ENCODE results near the gene EBF4. TPM values are rescaled to one million over a fixed set of nuclear protein-coding genes. Genes with fewer than 3 reads are reported as not detected.

Gene EBF4
- total and polyA plus RNA-seq, 7 donors, result 0.42 to 1.9 (median 1.2) TPM

DNA sequence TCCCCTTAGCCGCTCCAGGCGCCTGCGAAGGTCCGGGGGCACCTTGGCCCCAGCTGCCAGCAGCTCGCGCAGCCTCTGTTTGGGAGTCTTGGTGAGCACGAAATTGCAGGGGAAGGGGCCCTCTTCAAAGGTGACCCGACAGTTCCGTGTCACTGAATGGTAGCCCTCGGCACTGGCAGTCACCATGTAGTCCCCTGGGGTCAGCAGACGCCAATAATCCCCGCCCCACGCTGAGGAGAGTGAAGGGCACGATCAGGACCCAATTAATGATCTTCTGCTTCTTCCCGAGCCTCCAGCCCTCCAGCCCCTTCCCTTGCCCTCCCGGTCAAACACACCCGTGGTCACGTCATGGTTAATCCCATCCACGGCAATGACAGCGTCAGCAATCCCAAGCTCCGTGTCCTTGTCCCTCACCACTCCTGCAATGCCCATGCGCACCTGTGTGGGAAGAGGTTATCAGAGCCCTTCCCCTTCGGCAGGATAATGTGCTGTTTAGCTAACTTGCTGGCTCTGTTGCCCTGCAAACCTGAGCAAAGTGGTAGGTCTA lies 101.7 kb downstream of the EBF4 start:
- ATAC-seq, result no peak
- no peak for DNase-seq
- TF ChIP-seq, protein P1, sequence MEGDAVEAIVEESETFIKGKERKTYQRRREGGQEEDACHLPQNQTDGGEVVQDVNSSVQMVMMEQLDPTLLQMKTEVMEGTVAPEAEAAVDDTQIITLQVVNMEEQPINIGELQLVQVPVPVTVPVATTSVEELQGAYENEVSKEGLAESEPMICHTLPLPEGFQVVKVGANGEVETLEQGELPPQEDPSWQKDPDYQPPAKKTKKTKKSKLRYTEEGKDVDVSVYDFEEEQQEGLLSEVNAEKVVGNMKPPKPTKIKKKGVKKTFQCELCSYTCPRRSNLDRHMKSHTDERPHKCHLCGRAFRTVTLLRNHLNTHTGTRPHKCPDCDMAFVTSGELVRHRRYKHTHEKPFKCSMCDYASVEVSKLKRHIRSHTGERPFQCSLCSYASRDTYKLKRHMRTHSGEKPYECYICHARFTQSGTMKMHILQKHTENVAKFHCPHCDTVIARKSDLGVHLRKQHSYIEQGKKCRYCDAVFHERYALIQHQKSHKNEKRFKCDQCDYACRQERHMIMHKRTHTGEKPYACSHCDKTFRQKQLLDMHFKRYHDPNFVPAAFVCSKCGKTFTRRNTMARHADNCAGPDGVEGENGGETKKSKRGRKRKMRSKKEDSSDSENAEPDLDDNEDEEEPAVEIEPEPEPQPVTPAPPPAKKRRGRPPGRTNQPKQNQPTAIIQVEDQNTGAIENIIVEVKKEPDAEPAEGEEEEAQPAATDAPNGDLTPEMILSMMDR (IDR thresholded peaks at IDR 0.05), result no peak
- Histone ChIP-seq H3K4me3 (no peak overlapping the region), H3K4me1 (no peaks in the 10 kb centered on the region), H3K9me3 (no peaks in the 10 kb centered on the region), H3K27me3 (ENCODE audit: insufficient read depth in 3 of 3, low read length in 2 of 3) (peaks cover 0 to 45% (median 13%) of the 10 kb centered on the region in 3 donors), H3K36me3 (ENCODE audit: insufficient read depth in 1 of 2, low read depth in 1 of 2) (no peaks in the 10 kb centered on the region), H3K27ac (no peak overlapping the region)
- WGBS, 3 donors, result 84 to 86% (median 86%) methylated on average over 23 of the region's 23 CpGs
- intact Hi-C loops (cut with DNase I), result no loop called here

GRCh38 chr20:2794866-2795447 lies 102.4 kb downstream of the EBF4 start:
- DNase-seq (no peak), ATAC-seq (no peak)
- H3K27ac ChIP-seq, result no peak overlapping the region
- no peaks in the 10 kb centered on the region for H3K36me3 ChIP-seq (ENCODE audit: insufficient read depth in 1 of 2, low read depth in 1 of 2)
- TF ChIP-seq, protein P1 (IDR thresholded peaks at IDR 0.05), result no peak
- H3K4me3 ChIP-seq, result no peak overlapping the region
- no peaks in the 10 kb centered on the region for H3K9me3 ChIP-seq
- no peaks in the 10 kb centered on the region for H3K4me1 ChIP-seq
- peaks cover 0 to 52% (median 20%) of the 10 kb centered on the region in 3 donors for H3K27me3 ChIP-seq (ENCODE audit: insufficient read depth in 3 of 3, low read length in 2 of 3)
- intact Hi-C loops (cut with DNase I), result no loop called here
- 78 to 81% (median 80%) methylated on average over 11 of the region's 11 CpGs for whole genome bisulfite sequencing, 3 donors

GRCh38 chr20:2795451-2795850 lies 102.9 kb downstream of the EBF4 start:
- 89 to 90% (median 89%) methylated on average over 24 of the region's 24 CpGs for WGBS, 3 donors
- ATAC-seq (no peak), DNase-seq (no peak)
- Histone ChIP-seq H3K4me3 (no peak overlapping the region), H3K36me3 (ENCODE audit: insufficient read depth in 1 of 2, low read depth in 1 of 2) (no peaks in the 10 kb centered on the region), H3K4me1 (no peaks in the 10 kb centered on the region), H3K27ac (no peak overlapping the region), H3K9me3 (no peaks in the 10 kb centered on the region), H3K27me3 (ENCODE audit: insufficient read depth in 3 of 3, low read length in 2 of 3) (peaks cover 0 to 57% (median 22%) of the 10 kb centered on the region in 3 donors)
- TF ChIP-seq, protein P1 (IDR thresholded peaks at IDR 0.05), result no peak
- intact Hi-C loops (cut with DNase I), result no loop called here

DNA sequence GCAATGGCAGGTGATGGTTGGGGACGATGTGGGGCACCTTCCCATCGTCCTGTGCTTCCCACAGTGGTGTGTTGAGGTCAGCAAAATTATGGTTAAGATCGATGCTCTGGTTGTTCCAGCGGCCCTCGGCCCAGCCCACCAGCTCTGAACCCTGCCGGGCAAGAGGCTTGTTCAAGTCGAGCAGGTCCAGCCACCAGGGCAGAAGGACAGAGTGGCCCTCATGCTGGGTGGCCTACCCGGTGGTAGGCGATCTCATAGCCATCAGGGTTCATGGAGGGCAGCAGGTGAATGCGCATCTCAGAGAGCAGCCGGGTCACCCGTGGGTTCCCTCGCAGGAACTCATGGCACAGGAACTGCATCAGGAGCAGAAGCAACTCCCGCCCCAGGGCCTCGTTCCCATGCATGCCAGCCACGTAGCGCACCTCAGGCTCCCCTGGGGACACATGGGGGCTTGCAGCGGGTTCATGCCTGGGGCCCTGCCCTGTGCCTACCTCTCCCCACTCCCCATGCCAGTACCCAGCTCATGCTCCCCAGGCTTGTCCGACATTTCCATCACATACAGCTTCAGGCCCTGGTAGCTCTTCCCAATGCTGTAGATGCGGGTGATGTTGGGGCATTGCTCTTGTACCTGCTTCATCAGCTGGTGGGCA lies 103.6 kb downstream of the EBF4 start:
- Histone ChIP-seq H3K9me3 (no peaks in the 10 kb centered on the region), H3K4me1 (no peaks in the 10 kb centered on the region), H3K4me3 (no peak overlapping the region), H3K27ac (no peak overlapping the region), H3K36me3 (ENCODE audit: insufficient read depth in 1 of 2, low read depth in 1 of 2) (no peaks in the 10 kb centered on the region), H3K27me3 (ENCODE audit: insufficient read depth in 3 of 3, low read length in 2 of 3) (peaks cover 0 to 64% (median 25%) of the 10 kb centered on the region in 3 donors)
- WGBS, 3 donors, result 90 to 93% (median 93%) methylated on average over 18 to 20 of the region's 20 CpGs
- intact Hi-C loops (cut with DNase I), result no loop called here
- ATAC-seq, result no peak
- no peak for DNase-seq
- TF ChIP-seq, protein P1 (IDR thresholded peaks at IDR 0.05), result no peak
